ENCODE data around the gene COX4I2.
A peak's percentile ranks its signal among the peaks of the same experiment; 100 is the strongest.
"Not testable (repeated sequence)": the region's sequence is repeated elsewhere in the genome, so short reads cannot be mapped to it uniquely, and the experiment has no call there.

COX4I2 gene

GRCh38 chr20:31607640-31608250 lies 30.0 kb upstream of the COX4I2 start:
- DNase-seq (ENCODE audit: low spot score) = no peak

DNA sequence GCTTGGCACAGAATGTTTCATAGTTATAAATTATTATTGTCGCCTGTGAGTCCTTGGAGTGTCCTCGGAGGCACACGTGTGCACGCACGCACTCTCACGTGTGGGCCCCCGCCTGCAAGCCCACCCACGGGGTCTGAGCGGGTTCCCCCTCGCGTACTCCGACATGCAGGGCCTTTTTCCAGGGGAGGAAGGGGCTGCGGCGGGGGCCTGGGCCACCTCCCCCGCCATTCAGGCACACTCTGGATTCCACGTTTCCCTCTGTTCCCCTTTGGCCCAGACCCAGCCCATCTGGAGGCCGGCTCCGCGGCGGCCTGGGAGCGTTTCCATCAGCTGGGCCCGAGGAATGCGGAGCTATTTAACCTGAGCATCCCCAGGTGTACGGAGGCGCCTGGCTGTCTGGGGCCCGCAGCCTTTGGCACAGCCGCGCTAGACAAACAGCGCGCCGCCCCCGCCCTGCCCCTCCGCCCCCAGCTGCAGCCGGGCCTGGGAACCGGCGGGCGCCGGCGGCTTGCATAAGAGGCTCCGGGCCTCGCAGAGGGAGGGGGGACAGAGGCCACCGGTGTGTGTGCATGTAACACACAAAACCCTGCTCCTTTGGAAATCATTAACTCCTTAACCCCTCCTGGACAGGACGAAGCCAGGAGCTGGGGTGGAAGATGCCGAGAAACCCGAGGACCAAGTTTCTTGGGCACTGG lies 29.3 kb upstream of the COX4I2 start:
- DNase-seq (ENCODE audit: low spot score) = peak; percentile 76

DNA sequence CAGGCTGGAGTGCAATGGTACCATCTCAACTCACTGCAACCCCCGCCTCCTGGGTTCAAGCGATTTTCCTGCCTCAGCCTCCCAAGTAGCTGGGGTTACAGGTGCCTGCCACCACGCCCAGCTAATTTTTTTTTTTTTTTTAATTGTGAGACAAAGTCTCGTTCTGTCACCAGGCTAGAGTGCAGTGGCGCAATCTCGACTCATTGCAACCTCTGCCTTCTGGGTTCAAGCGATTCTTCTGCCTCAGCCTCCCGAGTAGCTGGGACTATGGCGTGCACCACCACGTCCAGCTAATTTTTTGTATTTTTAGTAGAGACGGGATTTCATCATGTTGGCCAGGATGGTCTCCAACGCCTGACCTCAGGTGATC lies 25.5 kb upstream of the COX4I2 start:
- not testable (repeated sequence) for DNase-seq (ENCODE audit: low spot score)

GRCh38 chr20:31615416-31615815 lies 22.3 kb upstream of the COX4I2 start:
- no peak for DNase-seq (ENCODE audit: low spot score)

DNA sequence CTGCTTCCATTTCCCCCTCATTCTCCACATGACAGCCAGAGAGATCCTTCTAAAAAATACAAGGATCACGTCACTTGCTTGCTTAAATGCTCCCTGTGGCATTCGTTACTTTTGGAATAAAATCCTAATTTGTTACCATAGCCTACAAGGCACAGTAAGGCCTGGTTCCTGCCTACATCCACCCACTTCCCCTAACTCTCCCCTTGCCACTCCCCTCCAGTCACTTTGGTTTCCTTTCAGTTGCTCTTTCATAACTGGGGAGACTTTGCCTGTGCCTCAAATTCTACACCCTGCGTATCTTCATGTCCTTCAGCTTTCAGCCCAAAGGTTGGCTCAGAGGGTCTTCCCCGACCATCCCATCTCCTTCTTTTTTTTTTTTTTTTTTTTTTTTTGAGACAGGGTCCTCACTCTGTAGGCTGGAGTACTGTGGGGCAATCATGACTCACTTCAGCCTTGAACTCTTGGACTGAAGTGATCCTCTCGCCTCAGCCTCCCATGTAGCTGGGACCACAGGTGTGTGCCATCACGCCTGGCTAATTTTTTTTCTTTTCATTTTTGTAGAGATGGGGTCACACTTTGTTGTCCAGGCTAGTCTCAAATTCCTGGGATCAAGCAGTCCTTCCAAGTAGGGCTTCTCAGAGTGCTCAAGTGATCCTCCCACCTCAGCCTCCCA lies 20.1 kb upstream of the COX4I2 start:
- DNase-seq (ENCODE audit: low spot score) = no peak

DNA sequence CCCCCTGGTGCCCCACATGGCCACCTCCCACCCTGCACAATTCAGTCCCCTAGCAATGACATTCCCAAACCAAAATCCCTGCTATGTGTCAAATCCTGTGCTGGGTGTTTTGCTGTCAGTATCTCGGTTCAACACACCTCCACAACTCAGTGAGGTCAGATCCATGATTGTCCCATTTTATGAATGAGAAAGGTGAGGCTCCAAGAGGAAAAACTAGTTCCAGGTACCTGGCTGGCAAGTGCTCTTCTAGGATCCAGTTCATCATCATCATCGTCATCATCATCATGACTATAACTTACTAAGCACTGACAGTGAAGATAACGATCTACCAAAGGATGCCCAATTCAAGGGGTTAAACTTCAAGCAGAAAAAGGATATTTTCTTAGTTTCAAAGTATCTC lies 17.5 kb upstream of the COX4I2 start:
- DNase-seq (ENCODE audit: low spot score) = no peak

GRCh38 chr20:31623123-31623505 lies 14.6 kb upstream of the COX4I2 start:
- DNase-seq (ENCODE audit: low spot score) = not testable (repeated sequence)

GRCh38 chr20:31626534-31626933 lies 11.2 kb upstream of the COX4I2 start:
- DNase-seq (ENCODE audit: low spot score) = not testable (repeated sequence)

DNA sequence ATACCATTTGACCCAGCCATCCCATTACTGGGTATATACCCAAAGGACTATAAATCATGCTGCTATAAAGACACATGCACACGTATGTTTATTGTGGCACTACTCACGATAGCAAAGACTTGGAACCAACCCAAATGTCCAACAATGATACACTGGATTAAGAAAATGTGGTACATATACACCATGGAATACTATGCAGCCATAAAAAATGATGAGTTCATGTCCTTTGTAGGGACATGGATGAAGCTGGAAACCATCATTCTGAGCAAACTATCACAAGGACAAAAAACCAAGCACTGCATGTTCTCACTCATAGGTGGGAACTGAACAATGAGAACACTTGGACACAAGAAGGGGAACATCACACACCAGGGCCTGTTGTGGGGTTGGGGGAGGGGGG lies 9.7 kb upstream of the COX4I2 start:
- not testable (repeated sequence) for DNase-seq (ENCODE audit: low spot score)

DNA sequence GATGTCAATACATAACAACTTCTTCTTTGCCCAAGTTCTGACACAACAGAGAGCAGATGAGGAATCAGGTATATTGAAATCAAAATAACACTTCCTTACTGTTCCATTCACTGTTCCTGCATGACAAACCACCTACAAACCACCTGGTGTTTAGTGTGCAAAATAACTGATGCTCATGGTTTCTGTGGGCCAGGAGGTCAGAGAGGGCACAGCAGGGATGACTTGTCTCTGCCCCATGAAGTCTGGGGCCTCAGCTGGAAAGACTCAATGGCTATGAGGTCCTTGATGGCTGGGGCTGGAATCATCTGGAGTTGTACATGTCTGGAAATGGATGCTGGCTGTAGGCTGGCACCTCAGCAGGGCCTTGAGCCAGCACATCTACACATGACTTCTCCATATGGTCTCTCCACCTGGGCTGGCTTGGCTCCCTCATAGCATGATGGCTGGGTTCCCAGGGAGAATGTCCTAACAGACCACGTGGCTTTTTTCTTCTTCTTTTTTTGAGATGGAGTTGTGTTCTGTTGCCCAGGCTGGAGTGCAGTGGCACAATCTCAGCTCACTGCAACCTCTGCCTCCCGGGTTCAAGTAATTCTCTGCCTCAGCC lies 7.4 kb upstream of the COX4I2 start:
- DNase-seq (ENCODE audit: low spot score) = no peak

- no peak for DNase-seq (ENCODE audit: low spot score)
Measured at GRCh38 chr20:31632548-31633338, 5.0 kb upstream of the COX4I2 start.

DNA sequence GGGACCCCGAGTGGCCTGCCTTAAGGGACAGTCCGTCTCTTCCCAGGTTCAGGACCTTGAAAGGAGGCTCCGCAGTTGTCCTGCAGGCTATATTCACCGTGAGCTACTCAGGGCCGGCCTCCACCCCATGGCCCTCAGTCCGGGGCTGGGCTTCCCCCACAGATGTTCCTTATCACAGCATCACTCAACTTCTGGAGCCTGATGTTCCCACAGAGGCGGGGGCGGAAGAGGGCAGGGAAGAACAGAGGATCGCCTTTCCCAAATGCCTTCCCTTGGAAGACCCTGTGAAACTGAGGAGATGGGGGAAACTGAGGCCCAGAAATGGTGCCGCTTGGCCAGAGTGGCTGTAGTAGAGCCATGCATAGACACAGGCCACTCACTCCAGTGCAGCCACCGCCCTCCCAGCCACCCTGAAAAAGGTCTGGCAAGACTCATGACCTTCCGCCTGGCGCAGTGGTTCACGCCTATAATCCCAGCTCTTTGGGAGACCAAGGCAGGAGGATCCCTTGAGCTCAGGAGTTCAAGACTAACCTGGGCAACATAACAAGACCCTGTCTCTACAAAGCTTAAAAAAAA lies 4.3 kb upstream of the COX4I2 start:
- no peak for DNase-seq (ENCODE audit: low spot score)

DNA sequence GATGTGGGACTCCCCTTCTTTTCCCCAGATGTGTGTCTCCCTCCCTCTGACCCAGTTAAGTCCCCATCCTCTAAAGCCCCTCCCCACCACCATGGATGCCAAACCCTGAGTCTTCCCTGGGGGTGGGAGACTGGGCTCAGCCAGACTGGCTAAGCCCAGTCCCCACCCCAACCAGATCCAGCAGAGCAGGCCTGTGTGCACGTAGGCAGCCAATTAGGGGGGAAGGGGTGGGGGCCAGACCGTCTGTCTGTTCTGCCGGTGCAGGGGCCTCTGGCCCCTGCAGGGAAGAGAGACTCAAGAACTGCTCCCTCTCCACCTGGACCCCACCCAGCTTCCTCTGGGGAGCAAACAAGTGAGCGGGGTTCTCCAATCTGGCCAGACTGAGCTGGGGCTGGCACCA lies 605 bp downstream of the COX4I2 start:
- no peak for DNase-seq (ENCODE audit: low spot score)

- DNase-seq (ENCODE audit: low spot score) = no peak
Measured at GRCh38 chr20:31638816-31639215, 1.1 kb downstream of the COX4I2 start.

- no peak for DNase-seq (ENCODE audit: low spot score)
Measured at GRCh38 chr20:31640259-31640658, 2.5 kb downstream of the COX4I2 start.

GRCh38 chr20:31641391-31641790 lies 3.7 kb downstream of the COX4I2 start:
- no peak for DNase-seq (ENCODE audit: low spot score)

- no peak for DNase-seq (ENCODE audit: low spot score)
Measured at GRCh38 chr20:31642837-31643236, 5.1 kb downstream of the COX4I2 start.

DNA sequence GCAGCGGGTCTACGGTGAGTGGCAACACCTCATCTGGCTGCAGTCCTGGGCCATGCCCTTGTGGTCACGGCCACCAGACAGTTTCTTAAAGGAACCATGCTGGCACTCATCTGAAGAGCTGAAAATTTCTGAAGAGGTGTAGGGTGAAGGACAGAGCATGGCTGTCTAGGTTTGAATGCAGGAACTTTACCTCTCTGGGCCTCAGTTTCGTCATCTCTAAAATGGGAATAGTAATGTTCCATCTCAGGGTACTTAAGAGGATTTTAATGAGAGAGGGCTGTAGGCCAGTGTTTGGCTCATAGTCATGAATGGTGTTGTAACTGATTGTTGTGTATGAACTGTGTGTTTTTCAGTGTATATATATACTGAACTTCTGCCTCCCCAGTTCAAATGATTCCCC lies 5.8 kb downstream of the COX4I2 start:
- no peak for DNase-seq (ENCODE audit: low spot score)

GRCh38 chr20:31644701-31645100 lies 7.0 kb downstream of the COX4I2 start:
- no peak for DNase-seq (ENCODE audit: low spot score)

- not testable (repeated sequence) for DNase-seq (ENCODE audit: low spot score)
Measured at GRCh38 chr20:31648104-31648503, 10.4 kb downstream of the COX4I2 start.

- DNase-seq (ENCODE audit: low spot score) = peak; percentile 44
Measured at GRCh38 chr20:31652917-31653396, 15.2 kb downstream of the COX4I2 start.

DNA sequence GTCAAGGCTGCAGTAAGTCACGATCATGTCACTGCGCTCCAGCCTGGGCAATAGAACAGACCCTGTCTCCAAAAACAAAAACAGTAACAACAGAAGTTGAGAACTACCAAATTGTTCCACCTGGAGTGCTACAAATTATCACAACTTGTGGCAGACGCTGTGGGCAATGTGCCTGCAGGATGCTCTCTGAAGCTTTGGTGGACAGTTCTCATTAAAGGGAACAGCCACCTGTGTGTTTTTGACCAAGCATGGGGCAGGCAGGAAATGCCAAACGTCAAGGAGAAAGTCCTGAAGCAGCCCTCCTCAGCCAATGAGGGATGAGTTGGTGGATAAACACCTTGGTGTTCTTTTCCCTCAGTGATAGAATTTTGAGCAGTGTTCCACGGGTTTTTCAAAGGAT lies 15.8 kb downstream of the COX4I2 start:
- DNase-seq (ENCODE audit: low spot score) = no peak
